H1 (cell line): ENCODE measurements around the gene POLR3E. TPM values are rescaled to one million over a fixed set of nuclear protein-coding genes. Genes with fewer than 3 reads are reported as not detected.

Experiments
- ATF2 ChIP-seq: IDR thresholded peaks from 2 replicates; pipeline ENCODE4 v1.6.1; 2012; ENCODE audit warnings: low read length, inconsistent platforms
- NRF1 ChIP-seq: IDR thresholded peaks from 2 replicates; pipeline ENCODE4 v1.6.1; 2011; ENCODE audit warnings: mild to moderate bottlenecking, low read depth, low read length, improper control_type of control experiment
- polyA plus RNA-seq, 7 experiments: library from polyadenylated mRNA; depleted of rRNA in 3 of 7; stranded (reverse) in 5 of 7; unstranded in 2 of 7; fragments of >200 nt in 5 of 7; fragments of 200-250 nt in 2 of 7; gene quantifications; 1 replicate in 5 of 7; 2 replicates in 1 of 7; 4 replicates in 1 of 7; pipeline versions ENCODE4 v1.2.1 to v1.2.3, GENCODE V29; 2011 to 2013; ENCODE audit warnings: missing spikeins in 2 of 7, mixed read lengths in 2 of 7
- total RNA-seq: library from RNA; stranded (reverse); fragmentation: NEBNext Ultra II Directional; extraction: Animal tissue kit (Norgen Biotek cat#: 25700); gene quantifications from 2 replicates; pipeline ENCODE4 v1.2.1, GENCODE V29; 2021

Gene POLR3E
- total and polyA plus RNA-seq, 2 of the 8 experiments (the other 6 are each of a cell fraction or from before 2014, with no cell fraction given), result 96.5 to 125 TPM

GRCh38 chr16:22323959-22324786 is 27.0 kb downstream of the POLR3E start (continued):
- TF ChIP-seq ATF2 (no peak), NRF1 (no peak)
